ENCODE results near the gene CLEC2D.

DNA sequence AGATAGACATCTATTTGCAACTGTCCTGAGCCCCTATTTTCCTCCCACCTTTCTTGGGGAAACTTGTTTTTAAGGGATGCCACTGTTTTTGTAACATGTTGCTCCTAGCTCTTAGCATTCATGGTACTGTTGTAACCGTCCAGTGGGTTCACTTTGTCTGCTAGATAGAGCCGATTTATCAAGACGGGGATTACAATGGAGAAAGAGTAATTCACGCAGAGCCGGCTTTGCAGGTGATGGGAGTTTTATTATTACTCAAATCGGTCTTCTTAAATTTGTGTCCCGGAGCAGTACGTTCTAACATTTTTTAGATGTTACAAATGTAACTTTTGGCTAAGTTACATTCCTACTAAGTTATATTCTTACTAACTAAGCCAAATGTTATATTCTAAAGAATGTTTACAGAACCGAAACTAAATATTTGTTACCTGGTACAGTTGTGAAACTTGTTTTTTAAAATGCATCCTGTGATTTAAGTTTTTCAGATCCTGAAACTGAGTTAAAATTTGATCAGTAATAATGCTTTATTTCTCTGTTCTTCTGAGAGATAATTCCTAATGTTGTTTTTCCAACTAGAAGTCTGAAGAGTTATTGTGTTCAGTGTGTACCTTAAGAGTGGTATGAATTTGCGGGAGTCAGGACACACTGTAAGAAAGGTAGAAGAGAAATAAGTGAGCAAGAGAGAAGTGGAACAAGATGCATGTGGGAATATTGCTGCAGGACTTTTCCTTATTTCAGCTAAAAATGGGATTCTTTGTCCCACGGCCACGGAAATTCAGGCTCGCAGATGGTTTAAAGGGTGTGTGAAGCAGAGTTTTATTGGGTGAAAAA, 20.6 kb upstream of the CLEC2D start:
- TF ChIP-seq, protein P1, sequence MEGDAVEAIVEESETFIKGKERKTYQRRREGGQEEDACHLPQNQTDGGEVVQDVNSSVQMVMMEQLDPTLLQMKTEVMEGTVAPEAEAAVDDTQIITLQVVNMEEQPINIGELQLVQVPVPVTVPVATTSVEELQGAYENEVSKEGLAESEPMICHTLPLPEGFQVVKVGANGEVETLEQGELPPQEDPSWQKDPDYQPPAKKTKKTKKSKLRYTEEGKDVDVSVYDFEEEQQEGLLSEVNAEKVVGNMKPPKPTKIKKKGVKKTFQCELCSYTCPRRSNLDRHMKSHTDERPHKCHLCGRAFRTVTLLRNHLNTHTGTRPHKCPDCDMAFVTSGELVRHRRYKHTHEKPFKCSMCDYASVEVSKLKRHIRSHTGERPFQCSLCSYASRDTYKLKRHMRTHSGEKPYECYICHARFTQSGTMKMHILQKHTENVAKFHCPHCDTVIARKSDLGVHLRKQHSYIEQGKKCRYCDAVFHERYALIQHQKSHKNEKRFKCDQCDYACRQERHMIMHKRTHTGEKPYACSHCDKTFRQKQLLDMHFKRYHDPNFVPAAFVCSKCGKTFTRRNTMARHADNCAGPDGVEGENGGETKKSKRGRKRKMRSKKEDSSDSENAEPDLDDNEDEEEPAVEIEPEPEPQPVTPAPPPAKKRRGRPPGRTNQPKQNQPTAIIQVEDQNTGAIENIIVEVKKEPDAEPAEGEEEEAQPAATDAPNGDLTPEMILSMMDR (IDR thresholded peaks at IDR 0.05) = no peak
- TF ChIP-seq ZFX (IDR thresholded peaks at IDR 0.05; ENCODE audit: borderline replicate concordance) = no peak
